Epithelial cell of proximal tubule (primary cell): ENCODE data around the gene TAC3. TPM values are rescaled to one million over a fixed set of nuclear protein-coding genes. Genes with fewer than 3 reads are reported as not detected.
A peak's percentile ranks its signal among the peaks of the same experiment; 100 is the strongest.
"Not testable (repeated sequence)": the region's sequence is repeated elsewhere in the genome, so short reads cannot be mapped to it uniquely, and the experiment has no call there.

Experiments
- DNase-seq: peaks from one replicate; pipeline ENCODE4 v3.0.0-alpha.2; 2011; ENCODE audit warnings: low read depth
- H3K4me3 ChIP-seq: 2 replicates; pipeline ENCODE4 v1.5.1; 2011; ENCODE audit warnings: low read depth, mild to moderate bottlenecking, low read length
- CTCF ChIP-seq: conservative IDR thresholded peaks from 2 replicates; pipeline ENCODE4 v1.5.1; 2012; ENCODE audit warnings: low read depth, mild to moderate bottlenecking, low read length
- total RNA-seq: library from RNA; depleted of rRNA; stranded (reverse); fragments of >200 nt; gene quantifications from 2 replicates; pipeline ENCODE4 v1.2.3, GENCODE V29; 2015

The TAC3 gene
- total RNA-seq, 1 donor from 2014 or later = not detected

- TF ChIP-seq CTCF = no peak
- DNase-seq = no peak
- H3K4me3 ChIP-seq = no peak overlapping the region
Observed at GRCh38 chr12:57033431-57033830, 17.1 kb upstream of the TAC3 start.

GRCh38 chr12:57031789-57032188 lies 15.5 kb upstream of the TAC3 start:
- no peak for DNase-seq
- TF ChIP-seq CTCF = no peak
- H3K4me3 ChIP-seq = no peak overlapping the region

- peak; percentile 8 for TF ChIP-seq CTCF
- DNase-seq = no peak
- H3K4me3 ChIP-seq = no peak overlapping the region
Observed at GRCh38 chr12:57031138-57031725, 14.9 kb upstream of the TAC3 start.

GRCh38 chr12:57029457-57029856 lies 13.1 kb upstream of the TAC3 start:
- TF ChIP-seq CTCF = no peak
- no peak overlapping the region for H3K4me3 ChIP-seq
- DNase-seq = no peak

- no peak overlapping the region for H3K4me3 ChIP-seq
- no peak for DNase-seq
- TF ChIP-seq CTCF = no peak
Observed at GRCh38 chr12:57027805-57028153, 11.4 kb upstream of the TAC3 start.

GRCh38 chr12:57027011-57027804 lies 10.9 kb upstream of the TAC3 start:
- DNase-seq = no peak
- no peak for TF ChIP-seq CTCF
- no peak overlapping the region for H3K4me3 ChIP-seq

- no peak overlapping the region for H3K4me3 ChIP-seq
- TF ChIP-seq CTCF = no peak
- no peak for DNase-seq
Observed at GRCh38 chr12:57025196-57025595, 8.9 kb upstream of the TAC3 start.

- H3K4me3 ChIP-seq, DNase-seq: not testable (repeated sequence)
Observed at GRCh38 chr12:57022324-57022723, 6.0 kb upstream of the TAC3 start.
